K562 (cell line): Measurements from ENCODE around the gene SHISA9. TPM values are rescaled to one million over a fixed set of nuclear protein-coding genes. Genes with fewer than 3 reads are reported as not detected.

ENCODE experiments used
- ZBTB17 ChIP-seq: fragments of 450-650 bp; formaldehyde crosslinking; IDR thresholded peaks from 2 replicates; pipeline ENCODE4 v1.4.0; 2020; ENCODE audit warnings: mild to moderate bottlenecking
- ZNF780A ChIP-seq: fragments of 250-450 bp; sonication (Bioruptor Pico); IDR thresholded peaks from 2 replicates; pipeline ENCODE4 v1.5.0; 2021; ENCODE audit warnings: mild to moderate bottlenecking
- polyA plus RNA-seq, 8 experiments: library from polyadenylated mRNA; depleted of rRNA in 4 of 8; stranded (reverse) in 5 of 8; unstranded in 3 of 8; fragments of >200 nt; fragmentation: Nextera tagmentation in 2 of 8; fragmentation: Illumina TruSeq in 1 of 8; extraction: Ambion mirVana in 2 of 8; extraction: Trizol in 1 of 8; gene quantifications; 2 replicates each; pipeline versions ENCODE4 v1.2.1 to v1.2.3, GENCODE V29; 2011 to 2014; ENCODE audit warnings: inconsistent platforms in 1 of 8, missing spikeins in 1 of 8
- total RNA-seq, 7 experiments: library from RNA; depleted of rRNA in 6 of 7; stranded (reverse); fragments of >200 nt in 6 of 7; fragmentation: Illumina TruSeq in 2 of 7; extraction: Trizol in 2 of 7; gene quantifications; 2 replicates each; pipeline versions ENCODE4 v1.2.1 to v1.2.3, GENCODE V29; 2011 to 2021; ENCODE audit warnings: low replicate concordance in 1 of 7
- TF ChIP-seq, protein P1 (sequence below), 2 experiments: fragments of 450-650 bp; formaldehyde crosslinking in 1 of 2; IDR thresholded peaks; 2 replicates each; pipeline versions ENCODE4 v1.4.0 to v1.6.1; 2014 to 2020; ENCODE audit warnings: mild to moderate bottlenecking in 2 of 2, borderline replicate concordance in 1 of 2, low read depth in 1 of 2

Gene SHISA9
- total and polyA plus RNA-seq, 9 of the 15 experiments (the other 6 are each of a cell fraction or from before 2014, with no cell fraction given): under 0.01 to 0.16 (median 0.01) TPM; not detected in 6

DNA sequence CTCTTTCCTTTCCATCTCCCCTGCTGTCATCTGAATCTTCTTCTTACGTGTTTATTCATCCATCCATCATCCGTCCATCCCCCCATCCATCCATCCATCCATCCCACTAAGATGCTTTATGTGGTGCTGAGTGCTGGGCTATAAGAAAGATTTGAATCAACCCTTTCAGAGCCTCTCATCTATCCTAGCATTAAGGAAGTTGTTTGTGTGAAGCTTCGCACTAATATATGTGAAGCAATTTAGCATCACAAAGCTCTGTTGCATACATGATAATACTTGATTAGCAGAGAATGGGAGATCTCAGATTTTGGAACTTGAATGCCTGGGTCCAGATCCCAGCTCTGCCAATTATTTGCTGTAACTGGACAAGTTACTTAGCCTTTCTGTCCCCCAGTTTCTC lies 255.7 kb downstream of the SHISA9 start (continued):
- TF ChIP-seq, protein P1, sequence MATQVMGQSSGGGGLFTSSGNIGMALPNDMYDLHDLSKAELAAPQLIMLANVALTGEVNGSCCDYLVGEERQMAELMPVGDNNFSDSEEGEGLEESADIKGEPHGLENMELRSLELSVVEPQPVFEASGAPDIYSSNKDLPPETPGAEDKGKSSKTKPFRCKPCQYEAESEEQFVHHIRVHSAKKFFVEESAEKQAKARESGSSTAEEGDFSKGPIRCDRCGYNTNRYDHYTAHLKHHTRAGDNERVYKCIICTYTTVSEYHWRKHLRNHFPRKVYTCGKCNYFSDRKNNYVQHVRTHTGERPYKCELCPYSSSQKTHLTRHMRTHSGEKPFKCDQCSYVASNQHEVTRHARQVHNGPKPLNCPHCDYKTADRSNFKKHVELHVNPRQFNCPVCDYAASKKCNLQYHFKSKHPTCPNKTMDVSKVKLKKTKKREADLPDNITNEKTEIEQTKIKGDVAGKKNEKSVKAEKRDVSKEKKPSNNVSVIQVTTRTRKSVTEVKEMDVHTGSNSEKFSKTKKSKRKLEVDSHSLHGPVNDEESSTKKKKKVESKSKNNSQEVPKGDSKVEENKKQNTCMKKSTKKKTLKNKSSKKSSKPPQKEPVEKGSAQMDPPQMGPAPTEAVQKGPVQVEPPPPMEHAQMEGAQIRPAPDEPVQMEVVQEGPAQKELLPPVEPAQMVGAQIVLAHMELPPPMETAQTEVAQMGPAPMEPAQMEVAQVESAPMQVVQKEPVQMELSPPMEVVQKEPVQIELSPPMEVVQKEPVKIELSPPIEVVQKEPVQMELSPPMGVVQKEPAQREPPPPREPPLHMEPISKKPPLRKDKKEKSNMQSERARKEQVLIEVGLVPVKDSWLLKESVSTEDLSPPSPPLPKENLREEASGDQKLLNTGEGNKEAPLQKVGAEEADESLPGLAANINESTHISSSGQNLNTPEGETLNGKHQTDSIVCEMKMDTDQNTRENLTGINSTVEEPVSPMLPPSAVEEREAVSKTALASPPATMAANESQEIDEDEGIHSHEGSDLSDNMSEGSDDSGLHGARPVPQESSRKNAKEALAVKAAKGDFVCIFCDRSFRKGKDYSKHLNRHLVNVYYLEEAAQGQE (IDR thresholded peaks at IDR 0.05; ENCODE audit: borderline replicate concordance): no peak
- TF ChIP-seq, protein P1 (CRISPR knock-in tag; IDR thresholded peaks at IDR 0.05; ENCODE audit: low read depth): no peak
- TF ChIP-seq ZNF780A (CRISPR knock-in tag) (no peak), ZBTB17 (no peak)
